ENCODE measurements around the gene KLHL40. TPM values are rescaled to one million over a fixed set of nuclear protein-coding genes. Genes with fewer than 3 reads are reported as not detected.

The KLHL40 gene
- total RNA-seq, 2 donors from 2014 or later = not detected

- Histone ChIP-seq H3K36me3 (peaks cover 1% of the 10 kb centered on the region), H3K4me1 (ENCODE audit: control insufficient read depth in 1 of 2, low read depth in 2 of 2) (peaks cover 23 to 52% of the 10 kb centered on the region in 2 donors), H3K4me3 (no peak overlapping the region)
Measured at GRCh38 chr3:42663581-42664437, 21.5 kb upstream of the KLHL40 start.

GRCh38 chr3:42664438-42664803, 20.9 kb upstream of the KLHL40 start:
- TF ChIP-seq, protein P1, sequence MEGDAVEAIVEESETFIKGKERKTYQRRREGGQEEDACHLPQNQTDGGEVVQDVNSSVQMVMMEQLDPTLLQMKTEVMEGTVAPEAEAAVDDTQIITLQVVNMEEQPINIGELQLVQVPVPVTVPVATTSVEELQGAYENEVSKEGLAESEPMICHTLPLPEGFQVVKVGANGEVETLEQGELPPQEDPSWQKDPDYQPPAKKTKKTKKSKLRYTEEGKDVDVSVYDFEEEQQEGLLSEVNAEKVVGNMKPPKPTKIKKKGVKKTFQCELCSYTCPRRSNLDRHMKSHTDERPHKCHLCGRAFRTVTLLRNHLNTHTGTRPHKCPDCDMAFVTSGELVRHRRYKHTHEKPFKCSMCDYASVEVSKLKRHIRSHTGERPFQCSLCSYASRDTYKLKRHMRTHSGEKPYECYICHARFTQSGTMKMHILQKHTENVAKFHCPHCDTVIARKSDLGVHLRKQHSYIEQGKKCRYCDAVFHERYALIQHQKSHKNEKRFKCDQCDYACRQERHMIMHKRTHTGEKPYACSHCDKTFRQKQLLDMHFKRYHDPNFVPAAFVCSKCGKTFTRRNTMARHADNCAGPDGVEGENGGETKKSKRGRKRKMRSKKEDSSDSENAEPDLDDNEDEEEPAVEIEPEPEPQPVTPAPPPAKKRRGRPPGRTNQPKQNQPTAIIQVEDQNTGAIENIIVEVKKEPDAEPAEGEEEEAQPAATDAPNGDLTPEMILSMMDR (IDR thresholded peaks at IDR 0.05) = no peak

More at GRCh38 chr3:42663581-42664437, 21.5 kb upstream of the KLHL40 start:
- H3K9me3 ChIP-seq = no peaks in the 10 kb centered on the region
- no peaks in the 10 kb centered on the region for H3K27me3 ChIP-seq (replicated peaks; ENCODE audit: insufficient read depth)
- TF ChIP-seq, protein P1 (IDR thresholded peaks at IDR 0.05) = no peak
- DNase-seq (ENCODE audit: low spot score) (no peak), ATAC-seq (ENCODE audit: insufficient number of reproducible peaks, low FRiP score, low read depth) (no peak)
- no peak overlapping the region for H3K27ac ChIP-seq

GRCh38 chr3:42665050-42665878, 20.1 kb upstream of the KLHL40 start:
- H3K4me3 ChIP-seq = no peak overlapping the region
- no peaks in the 10 kb centered on the region for H3K27me3 ChIP-seq (replicated peaks; ENCODE audit: insufficient read depth)
- H3K36me3 ChIP-seq = no peaks in the 10 kb centered on the region
- peak overlapping the region; percentile 66 to 77 for H3K27ac ChIP-seq
- DNase-seq (ENCODE audit: low spot score) = no peak
- H3K4me1 ChIP-seq (ENCODE audit: control insufficient read depth in 1 of 2, low read depth in 2 of 2) = peaks cover 20 to 37% of the 10 kb centered on the region in 2 donors
- no peak for ATAC-seq (ENCODE audit: insufficient number of reproducible peaks, low FRiP score, low read depth)
- no peaks in the 10 kb centered on the region for H3K9me3 ChIP-seq
- TF ChIP-seq, protein P1 (IDR thresholded peaks at IDR 0.05) = no peak

More at GRCh38 chr3:42664438-42664803, 20.9 kb upstream of the KLHL40 start:
- H3K36me3 ChIP-seq = no peaks in the 10 kb centered on the region
- no peaks in the 10 kb centered on the region for H3K27me3 ChIP-seq (replicated peaks; ENCODE audit: insufficient read depth)
- no peaks in the 10 kb centered on the region for H3K9me3 ChIP-seq
- no peak for DNase-seq (ENCODE audit: low spot score)
- H3K27ac ChIP-seq = no peak overlapping the region
- ATAC-seq (ENCODE audit: insufficient number of reproducible peaks, low FRiP score, low read depth) = no peak
- H3K4me3 ChIP-seq = no peak overlapping the region
- peaks cover 23 to 46% of the 10 kb centered on the region in 2 donors for H3K4me1 ChIP-seq (ENCODE audit: control insufficient read depth in 1 of 2, low read depth in 2 of 2)

DNA sequence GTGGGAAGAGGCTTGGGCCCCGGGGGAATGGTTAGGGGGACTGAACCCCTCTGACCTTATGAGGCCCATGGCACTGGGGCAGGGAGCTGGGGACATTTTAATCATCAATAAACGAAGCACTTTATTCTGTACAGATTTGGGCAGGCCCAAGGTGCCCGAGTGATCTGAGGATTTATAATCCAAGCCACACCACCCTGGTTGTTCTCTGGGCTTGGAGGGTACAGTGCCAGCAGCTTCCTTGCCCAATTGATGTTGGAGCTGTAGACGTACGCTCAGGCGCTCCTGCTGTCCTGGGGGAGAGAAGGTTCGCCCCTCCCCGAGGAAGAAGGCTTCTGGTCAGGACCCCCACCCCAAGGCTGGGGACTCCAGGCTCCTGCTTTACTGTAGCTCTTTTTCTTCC, 19.3 kb upstream of the KLHL40 start:
- peak overlapping the region; percentile 66 to 77 for H3K27ac ChIP-seq
- no peaks in the 10 kb centered on the region for H3K27me3 ChIP-seq (replicated peaks; ENCODE audit: insufficient read depth)
- no peaks in the 10 kb centered on the region for H3K9me3 ChIP-seq
- peaks cover 19 to 33% of the 10 kb centered on the region in 2 donors for H3K4me1 ChIP-seq (ENCODE audit: control insufficient read depth in 1 of 2, low read depth in 2 of 2)
- no peaks in the 10 kb centered on the region for H3K36me3 ChIP-seq
- H3K4me3 ChIP-seq = peak overlapping the region; percentile 44
- ATAC-seq (ENCODE audit: insufficient number of reproducible peaks, low FRiP score, low read depth) (no peak), DNase-seq (ENCODE audit: low spot score) (no peak)
- TF ChIP-seq, protein P1 (IDR thresholded peaks at IDR 0.05) = no peak

DNA sequence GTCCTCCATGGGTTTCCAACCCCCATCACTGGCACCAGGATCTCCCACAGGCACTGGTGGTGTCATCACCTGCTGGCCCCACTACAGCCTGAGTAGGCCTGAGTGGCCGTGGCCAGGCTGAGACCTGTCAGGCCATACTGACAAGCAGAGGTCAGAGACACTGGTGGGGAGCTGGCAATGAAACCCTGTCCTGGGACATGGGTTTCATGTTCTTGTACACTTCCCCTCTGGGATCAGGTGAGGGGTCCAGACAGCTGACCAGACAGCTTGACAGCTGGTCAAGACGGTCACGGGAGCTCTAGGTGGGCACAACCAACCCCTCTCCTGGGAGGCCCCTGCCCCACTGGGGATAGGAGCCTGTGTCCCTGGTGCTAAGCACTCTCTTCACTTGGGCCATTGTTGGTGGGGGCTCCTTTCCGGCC, 18.7 kb upstream of the KLHL40 start:
- TF ChIP-seq, protein P1 (IDR thresholded peaks at IDR 0.05) = no peak
- Histone ChIP-seq H3K4me3 (peak overlapping the region; percentile 44), H3K9me3 (no peaks in the 10 kb centered on the region), H3K4me1 (ENCODE audit: control insufficient read depth in 1 of 2, low read depth in 2 of 2) (peaks cover 19 to 33% of the 10 kb centered on the region in 2 donors), H3K27ac (peak overlapping the region; percentile 66 to 77), H3K36me3 (no peaks in the 10 kb centered on the region), H3K27me3 (replicated peaks; ENCODE audit: insufficient read depth) (no peaks in the 10 kb centered on the region)
- ATAC-seq (ENCODE audit: insufficient number of reproducible peaks, low FRiP score, low read depth) (no peak), DNase-seq (ENCODE audit: low spot score) (no peak)
